ENCODE data around the gene RPS29.

- TF ChIP-seq EZH2 (IDR thresholded peaks at IDR 0.05) (no peak), POLR2AphosphoS5 (IDR thresholded peaks at IDR 0.05; ENCODE audit: borderline replicate concordance, low read depth, low read length) (no peak), FOXP2 (optimal IDR thresholded peaks at IDR 0.05; ENCODE audit: control extremely low read depth, extremely low read length, insufficient read depth) (no peak)
These were observed 47.3 kb downstream of the RPS29 start for GRCh38 chr14:49538852-49539251.

Data from SK-N-MC (cell line).